ENCODE measurements around the gene MAPT. TPM values are rescaled to one million over a fixed set of nuclear protein-coding genes. Genes with fewer than 3 reads are reported as not detected.
A peak's percentile ranks its signal among the peaks of the same experiment; 100 is the strongest.

MAPT gene
- total RNA-seq, 1 experiment from 2014 or later, result 3.1 TPM

DNA sequence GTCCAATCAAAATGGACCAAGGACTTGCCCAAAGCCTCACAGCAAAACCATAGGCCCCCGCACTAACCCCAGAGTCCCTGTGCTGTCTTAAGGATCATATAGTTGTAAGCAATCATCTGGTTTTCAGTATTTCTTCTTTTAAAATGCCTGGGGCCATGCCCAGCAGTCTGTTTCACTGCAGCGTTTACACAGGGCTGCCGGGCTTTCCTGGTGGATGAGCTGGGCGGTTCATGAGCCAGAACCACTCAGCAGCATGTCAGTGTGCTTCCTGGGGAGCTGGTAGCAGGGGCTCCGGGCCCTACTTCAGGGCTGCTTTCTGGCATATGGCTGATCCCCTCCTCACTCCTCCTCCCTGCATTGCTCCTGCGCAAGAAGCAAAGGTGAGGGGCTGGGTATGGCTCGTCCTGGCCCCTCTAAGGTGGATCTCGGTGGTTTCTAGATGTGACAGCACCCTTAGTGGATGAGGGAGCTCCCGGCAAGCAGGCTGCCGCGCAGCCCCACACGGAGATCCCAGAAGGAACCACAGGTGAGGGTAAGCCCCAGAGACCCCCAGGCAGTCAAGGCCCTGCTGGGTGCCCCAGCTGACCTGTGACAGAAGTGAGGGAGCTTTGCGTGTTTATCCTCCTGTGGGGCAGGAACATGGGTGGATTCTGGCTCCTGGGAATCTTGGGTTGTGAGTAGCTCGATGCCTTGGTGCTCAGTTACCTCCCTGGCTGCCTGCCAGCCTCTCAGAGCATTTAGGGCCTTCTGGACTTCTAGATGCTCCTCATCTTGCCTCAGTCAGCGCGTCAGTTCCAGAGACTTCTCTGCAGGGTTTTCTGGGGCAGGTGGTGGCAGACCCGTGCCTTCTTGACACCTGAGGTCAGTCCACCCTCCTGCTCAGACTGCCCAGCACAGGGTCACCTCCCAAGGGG, 79.8 kb downstream of the MAPT start:
- no peak for DNase-seq (ENCODE audit: low spot score)

DNA sequence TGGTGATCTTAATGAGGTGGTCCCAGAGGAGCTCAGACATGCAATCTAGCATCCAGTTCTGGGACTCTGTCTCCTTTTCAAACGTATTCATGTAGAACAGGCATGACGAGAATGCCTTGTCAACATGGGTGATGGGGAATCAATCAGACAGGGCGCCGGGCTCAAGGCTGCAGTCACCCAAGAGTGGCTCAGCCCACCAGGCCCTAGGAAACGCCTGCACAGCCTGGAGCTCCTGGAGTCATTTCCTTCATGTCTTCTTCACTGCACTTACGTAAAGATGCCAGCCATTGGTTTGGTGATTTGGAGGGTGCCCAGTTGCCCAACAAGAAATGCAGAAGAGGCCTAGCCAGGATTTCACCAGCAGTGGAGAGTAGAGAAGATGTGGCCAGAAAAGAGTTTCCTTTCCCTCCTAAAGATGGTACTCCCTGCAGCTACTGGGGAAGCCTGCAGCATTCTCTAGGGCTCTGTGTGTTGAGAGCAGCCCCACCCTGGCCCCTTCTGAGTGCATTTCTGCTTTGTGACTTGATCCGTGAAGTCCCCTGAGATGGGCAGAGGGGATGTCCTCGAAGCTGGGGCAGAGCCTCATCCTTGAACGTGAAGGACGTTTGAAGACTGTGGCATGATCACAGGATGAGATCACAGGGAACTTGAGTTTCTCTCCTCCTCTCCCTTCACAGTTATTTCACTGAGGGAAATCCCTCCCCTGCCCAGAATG, 80.7 kb downstream of the MAPT start:
- DNase-seq (ENCODE audit: low spot score), result no peak

DNA sequence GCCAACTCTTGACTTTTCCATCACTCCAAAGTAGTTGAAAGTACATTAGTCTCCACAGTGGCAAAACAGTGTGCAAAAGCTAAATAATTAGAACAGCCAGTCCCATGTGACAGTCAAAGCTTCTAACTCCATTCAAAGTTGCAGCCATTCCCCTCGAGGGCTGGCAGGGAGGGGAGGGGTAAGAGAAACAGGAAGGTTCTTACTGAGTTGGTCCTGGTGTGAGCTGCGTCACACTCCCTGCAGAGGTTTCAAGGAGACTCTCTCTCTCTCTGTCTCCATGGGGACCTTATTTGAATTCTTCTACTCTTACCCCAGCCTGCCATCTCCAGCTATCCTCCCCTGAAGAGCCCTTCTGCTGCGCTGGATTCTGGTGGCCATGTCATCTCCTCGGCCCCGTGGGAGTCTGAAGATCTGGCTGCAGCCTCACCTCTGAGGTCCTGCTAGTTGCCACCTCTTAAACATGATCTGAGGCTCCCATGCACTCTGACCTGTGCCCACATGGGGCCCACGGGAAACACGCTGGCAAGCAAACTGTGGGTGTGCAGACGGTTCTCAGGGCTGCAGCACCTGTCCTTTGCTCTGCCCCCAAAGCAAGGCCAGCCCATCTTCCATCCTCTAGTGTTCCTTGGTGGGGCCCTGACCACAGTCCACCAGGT, 81.4 kb downstream of the MAPT start:
- no peak for DNase-seq (ENCODE audit: low spot score)

DNA sequence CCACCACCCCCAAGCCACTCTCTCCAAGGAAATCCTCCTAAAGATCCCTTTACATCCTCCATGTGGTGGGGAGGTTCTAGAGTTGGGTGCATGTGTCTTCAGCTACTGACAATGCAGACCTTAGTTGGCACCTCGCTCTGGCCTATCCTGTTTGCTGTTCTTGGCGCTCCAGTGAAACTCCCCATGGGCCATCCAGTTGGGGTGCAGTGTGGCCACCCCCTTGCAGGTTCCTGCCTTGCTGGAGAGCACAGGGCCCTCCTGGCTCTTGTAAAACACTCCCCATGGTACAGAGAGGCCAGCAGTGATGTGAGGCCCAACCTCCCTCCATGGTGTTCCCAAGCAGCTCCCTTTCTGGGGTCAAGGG, 82.0 kb downstream of the MAPT start:
- DNase-seq (ENCODE audit: low spot score), result no peak

DNA sequence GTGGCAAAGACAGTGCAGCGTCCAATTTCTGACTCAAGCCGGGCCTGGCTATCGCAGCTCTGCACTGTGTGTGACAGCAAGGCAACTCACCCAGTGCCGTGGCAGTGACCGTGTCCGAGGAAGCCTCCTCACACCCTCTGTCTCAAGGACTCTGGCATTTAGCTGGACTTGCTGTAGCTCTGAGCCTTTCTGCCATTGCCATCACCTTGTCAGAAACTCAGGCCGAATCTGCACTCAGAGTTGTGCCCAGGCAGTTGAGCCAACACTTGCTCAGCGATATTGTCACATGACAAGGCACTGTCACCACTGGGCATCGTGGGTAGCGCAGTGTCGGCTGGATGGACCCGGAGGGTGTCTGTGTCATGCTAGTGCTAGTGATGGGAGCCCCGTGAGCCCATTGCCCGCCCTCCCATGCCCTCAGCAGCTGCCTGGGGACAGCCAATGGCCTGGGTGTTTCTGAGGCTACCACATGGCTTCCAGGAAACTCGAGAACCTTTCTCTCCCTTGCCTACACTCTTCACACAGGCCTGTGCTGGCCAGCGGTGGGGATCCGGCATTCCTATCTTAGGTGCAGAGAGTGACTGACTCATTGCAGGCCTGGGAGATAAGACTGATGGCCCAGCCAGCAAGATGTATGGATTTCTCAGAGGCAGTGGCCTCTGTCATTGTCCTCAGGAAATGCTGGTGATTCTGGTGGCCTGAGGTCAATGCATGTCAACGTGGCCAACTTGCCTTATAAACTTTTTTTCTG, 82.6 kb downstream of the MAPT start:
- DNase-seq (ENCODE audit: low spot score), result peak; percentile 59

DNA sequence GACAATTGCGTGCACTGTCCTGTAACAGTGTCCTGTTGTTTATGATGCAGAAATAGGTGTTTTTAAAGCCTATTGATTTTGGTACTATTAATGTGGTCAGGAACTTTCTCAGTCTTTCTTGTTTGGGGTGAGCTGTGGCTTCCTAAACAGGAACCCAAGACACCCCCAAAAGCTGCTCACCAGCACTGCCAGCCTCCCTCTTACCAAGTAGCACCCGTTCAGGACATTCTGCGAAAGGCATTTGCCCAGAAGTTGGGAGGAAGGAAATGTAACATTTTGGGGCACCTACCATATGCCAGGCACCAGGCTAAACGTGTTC, 83.1 kb downstream of the MAPT start:
- no peak for DNase-seq (ENCODE audit: low spot score)

DNA sequence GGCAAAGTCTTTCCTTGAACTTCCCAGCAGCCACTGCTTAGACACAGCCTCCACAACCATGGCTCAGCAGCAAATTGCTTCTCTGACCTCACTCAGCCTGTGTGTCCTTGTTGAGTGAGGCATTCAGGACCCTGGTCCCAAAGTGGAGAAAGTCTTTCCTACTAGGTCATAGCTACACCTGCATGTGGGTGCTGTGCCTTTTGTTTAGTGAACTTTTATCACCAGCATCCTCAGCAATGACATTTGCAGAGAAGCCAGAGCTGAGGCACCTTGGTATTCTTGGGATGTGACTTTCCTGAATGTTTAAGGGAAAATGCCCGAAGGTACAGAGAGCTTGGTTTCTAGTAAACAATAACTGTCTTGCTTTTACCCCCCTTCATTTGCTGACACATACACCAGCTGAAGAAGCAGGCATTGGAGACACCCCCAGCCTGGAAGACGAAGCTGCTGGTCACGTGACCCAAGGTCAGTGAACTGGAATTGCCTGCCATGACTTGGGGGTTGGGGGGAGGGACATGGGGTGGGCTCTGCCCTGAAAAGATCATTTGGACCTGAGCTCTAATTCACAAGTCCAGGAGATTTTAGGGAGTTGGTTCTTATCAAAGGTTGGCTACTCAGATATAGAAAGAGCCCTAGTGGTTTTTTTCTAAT, 83.7 kb downstream of the MAPT start:
- no peak for DNase-seq (ENCODE audit: low spot score)

DNA sequence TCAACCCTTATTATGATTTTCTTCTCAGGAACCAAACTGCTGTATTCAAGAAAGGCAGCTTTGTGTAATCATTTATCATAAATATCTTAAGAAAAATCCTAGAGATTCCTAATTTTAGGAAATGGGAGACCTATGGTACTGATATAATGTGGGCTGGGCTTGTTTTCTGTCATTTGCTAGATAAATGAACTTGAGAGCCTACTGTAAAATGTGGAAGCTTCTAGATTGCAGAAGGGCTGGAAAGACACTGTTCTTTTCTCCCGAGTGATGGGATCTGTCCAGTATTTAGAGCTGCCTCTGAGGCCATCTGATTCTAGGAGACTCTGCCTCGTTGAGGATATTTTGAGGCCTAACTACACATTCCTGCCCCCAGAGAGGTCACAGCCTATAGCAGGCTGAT, 84.8 kb downstream of the MAPT start:
- no peak for DNase-seq (ENCODE audit: low spot score)

DNA sequence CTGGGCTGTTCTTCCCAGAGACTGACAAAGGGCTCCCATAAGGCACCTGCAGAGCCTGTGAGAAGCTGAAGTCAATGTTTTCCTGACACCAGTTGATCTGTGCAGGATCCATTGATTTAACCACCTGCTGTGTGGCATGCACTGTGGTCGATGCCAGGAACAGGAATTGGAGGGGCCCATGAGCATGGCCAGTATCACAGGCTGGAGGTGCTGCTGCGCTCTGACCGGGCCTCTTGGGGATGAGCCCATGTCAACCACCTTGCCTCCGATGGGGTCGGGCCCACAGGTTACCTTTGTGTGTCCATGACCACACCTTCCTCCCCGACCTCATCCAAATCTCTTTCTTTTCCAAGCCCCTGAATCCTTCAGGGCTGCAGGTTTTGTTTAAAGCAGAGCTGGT, 86.5 kb downstream of the MAPT start:
- DNase-seq (ENCODE audit: low spot score), result no peak

DNA sequence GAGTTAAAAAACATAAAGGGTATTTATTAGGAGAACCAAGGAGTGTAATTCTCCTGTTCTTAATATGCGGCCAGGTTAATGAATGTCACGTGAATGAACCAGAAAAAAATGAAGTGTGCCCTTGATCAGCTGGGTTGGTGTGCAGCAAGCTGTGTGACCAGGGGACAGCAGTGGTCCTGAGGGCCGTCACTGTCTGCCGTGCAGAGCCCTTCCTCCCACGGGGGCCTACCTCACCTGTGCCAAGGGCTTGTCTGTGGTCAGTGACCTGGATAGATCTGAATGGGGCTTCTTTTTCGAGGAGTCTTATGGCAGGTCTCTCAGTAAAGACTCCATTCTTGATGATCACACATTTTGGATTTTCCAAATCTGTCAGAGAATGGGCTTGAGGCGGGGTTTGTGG, 87.0 kb downstream of the MAPT start:
- no peak for DNase-seq (ENCODE audit: low spot score)

DNA sequence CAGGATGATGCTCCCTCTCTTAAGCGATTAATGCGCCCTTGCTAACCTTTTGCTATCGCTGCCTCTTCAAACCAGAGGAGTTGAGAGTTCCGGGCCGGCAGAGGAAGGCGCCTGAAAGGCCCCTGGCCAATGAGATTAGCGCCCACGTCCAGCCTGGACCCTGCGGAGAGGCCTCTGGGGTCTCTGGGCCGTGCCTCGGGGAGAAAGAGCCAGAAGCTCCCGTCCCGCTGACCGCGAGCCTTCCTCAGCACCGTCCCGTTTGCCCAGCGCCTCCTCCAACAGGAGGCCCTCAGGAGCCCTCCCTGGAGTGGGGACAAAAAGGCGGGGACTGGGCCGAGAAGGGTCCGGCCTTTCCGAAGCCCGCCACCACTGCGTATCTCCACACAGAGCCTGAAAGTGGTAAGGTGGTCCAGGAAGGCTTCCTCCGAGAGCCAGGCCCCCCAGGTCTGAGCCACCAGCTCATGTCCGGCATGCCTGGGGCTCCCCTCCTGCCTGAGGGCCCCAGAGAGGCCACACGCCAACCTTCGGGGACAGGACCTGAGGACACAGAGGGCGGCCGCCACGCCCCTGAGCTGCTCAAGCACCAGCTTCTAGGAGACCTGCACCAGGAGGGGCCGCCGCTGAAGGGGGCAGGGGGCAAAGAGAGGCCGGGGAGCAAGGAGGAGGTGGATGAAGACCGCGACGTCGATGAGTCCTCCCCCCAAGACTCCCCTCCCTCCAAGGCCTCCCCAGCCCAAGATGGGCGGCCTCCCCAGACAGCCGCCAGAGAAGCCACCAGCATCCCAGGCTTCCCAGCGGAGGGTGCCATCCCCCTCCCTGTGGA, 88.6 kb downstream of the MAPT start:
- no peak for DNase-seq (ENCODE audit: low spot score)

DNA sequence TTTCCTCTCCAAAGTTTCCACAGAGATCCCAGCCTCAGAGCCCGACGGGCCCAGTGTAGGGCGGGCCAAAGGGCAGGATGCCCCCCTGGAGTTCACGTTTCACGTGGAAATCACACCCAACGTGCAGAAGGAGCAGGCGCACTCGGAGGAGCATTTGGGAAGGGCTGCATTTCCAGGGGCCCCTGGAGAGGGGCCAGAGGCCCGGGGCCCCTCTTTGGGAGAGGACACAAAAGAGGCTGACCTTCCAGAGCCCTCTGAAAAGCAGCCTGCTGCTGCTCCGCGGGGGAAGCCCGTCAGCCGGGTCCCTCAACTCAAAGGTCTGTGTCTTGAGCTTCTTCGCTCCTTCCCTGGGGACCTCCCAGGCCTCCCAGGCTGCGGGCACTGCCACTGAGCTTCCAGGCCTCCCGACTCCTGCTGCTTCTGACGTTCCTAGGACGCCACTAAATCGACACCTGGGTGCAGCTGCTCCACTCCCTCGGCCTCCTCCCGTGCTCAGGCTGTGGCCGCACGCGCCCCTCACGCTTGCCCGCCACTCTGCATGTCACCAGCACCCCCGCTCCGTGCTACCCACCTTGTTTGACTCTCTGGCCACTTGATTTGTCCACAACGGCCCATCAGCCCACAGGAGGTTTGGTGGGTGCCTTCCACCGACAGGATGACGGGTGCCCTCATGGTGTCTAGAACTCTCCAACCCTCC, 89.4 kb downstream of the MAPT start:
- no peak for DNase-seq (ENCODE audit: low spot score)

DNA sequence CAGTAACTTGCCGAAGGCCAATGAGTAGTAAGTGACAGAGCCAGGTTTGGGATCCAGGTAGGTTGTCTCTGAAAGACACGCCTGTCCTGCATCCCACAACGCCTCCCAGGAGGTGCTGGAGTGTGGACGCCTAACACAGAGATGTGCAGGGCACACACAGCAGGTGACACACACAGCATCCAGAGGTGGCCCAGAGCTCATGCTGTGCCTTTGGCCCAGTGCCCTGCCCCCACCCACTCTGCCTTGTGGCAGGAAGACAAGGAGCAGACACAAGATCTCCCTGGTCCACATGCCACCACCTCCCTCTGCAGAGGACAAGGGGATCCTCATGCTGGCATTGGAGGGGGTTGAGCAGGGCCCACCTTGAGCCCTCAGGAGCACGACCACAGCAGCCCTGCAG, 90.0 kb downstream of the MAPT start:
- DNase-seq (ENCODE audit: low spot score), result no peak

DNA sequence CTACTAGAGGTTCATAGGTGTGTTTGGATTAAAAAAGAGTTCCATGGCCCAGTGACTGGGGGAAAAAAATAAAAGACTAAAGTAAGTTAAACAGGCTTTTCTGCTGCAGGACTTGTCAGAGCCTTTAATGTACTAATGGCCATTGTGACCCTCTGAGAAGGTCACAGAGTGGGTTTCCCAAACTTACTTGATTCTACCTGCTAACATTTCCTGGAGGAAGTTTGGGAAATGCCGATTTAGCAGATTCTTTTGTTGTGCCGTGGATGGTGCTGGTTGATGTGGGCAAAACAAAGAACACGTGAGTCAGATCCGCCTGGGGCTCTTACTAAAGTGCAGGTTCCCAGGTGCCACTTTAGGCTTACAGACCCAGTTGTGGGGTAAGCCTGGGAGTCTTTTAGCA, 91.1 kb downstream of the MAPT start:
- no peak for DNase-seq (ENCODE audit: low spot score)

DNA sequence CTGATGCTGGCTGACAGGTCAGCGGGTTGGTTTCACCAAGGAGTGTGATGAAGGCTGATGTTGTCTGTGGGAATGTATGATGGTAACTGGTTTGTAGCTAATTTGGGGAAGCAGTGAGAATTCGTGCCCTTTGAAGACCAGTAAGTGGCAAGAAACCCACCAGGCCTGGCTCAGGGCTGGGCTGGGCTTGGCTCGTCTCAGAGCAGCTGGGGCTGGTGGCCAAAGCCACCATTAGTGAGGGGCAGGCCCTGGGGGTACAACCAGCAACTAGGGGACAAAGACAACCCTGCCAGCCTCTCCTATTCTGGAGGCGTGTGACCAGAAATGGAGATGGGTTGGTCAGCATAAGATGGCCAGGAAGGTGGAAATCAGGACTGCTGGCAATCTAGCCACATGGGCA, 91.7 kb downstream of the MAPT start:
- no peak for DNase-seq (ENCODE audit: low spot score)

DNA sequence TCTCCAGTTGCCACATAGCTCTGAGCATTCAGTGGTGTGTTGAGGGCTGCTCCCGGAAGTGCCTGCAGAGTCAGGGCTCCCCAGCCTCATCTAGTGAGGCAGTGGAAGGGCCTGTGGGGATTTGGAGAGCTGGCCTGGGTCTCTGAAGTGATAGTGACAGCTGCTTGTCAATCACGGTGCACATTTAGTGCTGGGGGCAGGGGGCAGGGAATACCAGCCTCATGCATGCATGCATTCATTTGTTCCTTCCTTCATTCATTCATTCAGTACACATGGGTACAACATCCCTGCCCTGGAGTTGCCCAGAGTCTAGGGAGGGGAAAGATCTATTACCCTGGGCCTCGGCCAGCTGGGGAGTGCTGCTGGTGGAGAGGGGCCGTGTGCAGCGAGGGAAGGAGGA, 93.4 kb downstream of the MAPT start:
- DNase-seq (ENCODE audit: low spot score), result no peak

DNA sequence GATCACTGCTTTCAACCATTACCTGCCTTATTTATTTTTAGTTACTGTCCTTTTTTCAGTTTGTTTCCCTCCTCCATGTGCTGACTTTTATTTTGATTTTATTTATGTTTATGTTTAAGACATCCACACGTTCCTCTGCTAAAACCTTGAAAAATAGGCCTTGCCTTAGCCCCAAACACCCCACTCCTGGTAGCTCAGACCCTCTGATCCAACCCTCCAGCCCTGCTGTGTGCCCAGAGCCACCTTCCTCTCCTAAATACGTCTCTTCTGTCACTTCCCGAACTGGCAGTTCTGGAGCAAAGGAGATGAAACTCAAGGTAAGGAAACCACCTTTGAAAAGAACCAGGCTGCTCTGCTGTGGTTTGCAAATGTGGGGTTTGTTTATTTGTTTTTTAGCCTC, 95.4 kb downstream of the MAPT start:
- DNase-seq (ENCODE audit: low spot score), result no peak

DNA sequence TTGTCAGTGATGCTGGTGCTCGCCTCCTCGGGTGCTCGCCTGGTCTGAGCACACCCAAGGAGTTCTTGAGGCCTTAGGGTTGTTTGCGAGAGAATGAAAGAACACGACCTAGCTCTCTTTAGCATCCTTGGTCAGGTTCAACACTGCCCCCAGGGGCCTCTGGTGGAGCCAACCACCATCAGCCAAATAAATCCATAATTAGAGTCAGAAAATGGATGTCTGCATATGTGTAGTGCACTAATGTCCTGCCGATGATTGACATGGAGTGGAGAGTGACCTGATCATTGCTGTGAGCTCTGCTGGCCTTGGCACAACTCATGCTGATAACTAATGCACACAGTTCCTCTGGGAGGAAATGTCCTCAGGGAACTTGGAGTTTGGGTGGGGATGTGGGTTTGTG, 96.5 kb downstream of the MAPT start:
- DNase-seq (ENCODE audit: low spot score), result no peak

DNA sequence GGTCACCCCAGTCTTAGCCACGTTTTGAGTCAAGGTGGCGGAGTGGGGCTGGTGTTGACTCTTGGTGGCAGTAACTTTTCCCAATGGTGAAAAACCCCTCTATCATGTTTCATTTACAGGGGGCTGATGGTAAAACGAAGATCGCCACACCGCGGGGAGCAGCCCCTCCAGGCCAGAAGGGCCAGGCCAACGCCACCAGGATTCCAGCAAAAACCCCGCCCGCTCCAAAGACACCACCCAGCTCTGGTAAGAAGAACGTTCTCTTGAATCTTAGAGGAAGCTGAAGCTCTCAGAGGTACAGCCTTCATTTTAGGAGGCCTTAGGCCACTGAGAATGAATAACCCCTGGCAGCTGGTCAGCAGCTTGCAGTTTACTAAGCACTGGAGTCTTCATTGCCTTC, 97.0 kb downstream of the MAPT start:
- no peak for DNase-seq (ENCODE audit: low spot score)

DNA sequence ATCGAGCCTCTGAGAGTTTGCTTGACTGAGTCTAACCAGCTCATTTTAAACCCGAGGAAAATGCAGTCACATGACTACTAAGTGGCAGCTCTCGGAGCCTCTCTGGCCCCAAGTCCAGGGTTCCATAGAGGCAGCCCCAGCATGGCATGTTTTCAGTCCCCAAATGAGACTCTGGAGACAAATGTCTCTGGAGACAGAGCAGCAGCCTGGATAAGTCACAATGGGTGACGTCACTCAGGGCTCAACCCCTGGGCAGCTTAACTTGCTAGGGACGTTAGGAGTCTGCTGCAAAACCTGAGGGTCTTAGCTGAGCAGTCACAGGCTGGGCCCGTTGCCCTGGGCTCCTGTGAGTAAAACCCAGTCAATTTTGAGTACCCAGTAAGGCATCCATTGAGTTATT, 97.8 kb downstream of the MAPT start:
- DNase-seq (ENCODE audit: low spot score), result no peak
